Neural cell (in vitro differentiated cells): ENCODE results near the gene DPPA3. TPM values are rescaled to one million over a fixed set of nuclear protein-coding genes. Genes with fewer than 3 reads are reported as not detected.
"Not testable (repeated sequence)": the region's sequence is repeated elsewhere in the genome, so short reads cannot be mapped to it uniquely, and the experiment has no call there.

Experiments
- H2AFZ ChIP-seq: fragments of 200-600, 300-800 bp; sonication (generic), shearing (Covaris generic); 2 replicates; pipeline ENCODE4 v1.6.0; 2014; ENCODE audit warnings: low read depth, mild to moderate bottlenecking, antibody characterized with exemption, low read length, moderate library complexity
- H3F3A ChIP-seq: fragments of 200-600 bp; shearing (Covaris generic); 2 replicates; pipeline ENCODE4 v1.6.1; 2016; ENCODE audit warnings: mild to moderate bottlenecking, moderate library complexity, mixed read lengths, antibody characterized with exemption, low read length; ENCODE audit not compliant: insufficient read depth, poor library complexity, severe bottlenecking
- H3K27ac ChIP-seq: fragments of 200-600, 300-800 bp; sonication (generic), shearing (Covaris generic); 2 replicates; pipeline ENCODE4 v1.5.1; 2014; ENCODE audit warnings: mild to moderate bottlenecking, low read length, moderate library complexity
- H3K27me3 ChIP-seq: fragments of 300-800, 200-600 bp; sonication (generic), shearing (Covaris generic); 2 replicates; pipeline ENCODE4 v1.6.0; 2014; ENCODE audit warnings: mild to moderate bottlenecking, low read depth, low read length, moderate library complexity; ENCODE audit not compliant: insufficient read depth
- H3K36me3 ChIP-seq: fragments of 300-800, 200-600 bp; sonication (generic), shearing (Covaris generic); 2 replicates; pipeline ENCODE4 v1.5.1; 2014; ENCODE audit warnings: mild to moderate bottlenecking, antibody characterized with exemption, low read length, moderate library complexity; ENCODE audit not compliant: insufficient read depth
- H3K4me2 ChIP-seq: fragments of 300-800, 200-600 bp; sonication (generic), shearing (Covaris generic); 2 replicates; pipeline ENCODE4 v1.6.0; 2014; ENCODE audit warnings: mild to moderate bottlenecking, low read length
- H3K4me3 ChIP-seq: fragments of 300-800, 200-600 bp; sonication (generic), shearing (Covaris generic); 2 replicates; pipeline ENCODE4 v1.5.1; 2014; ENCODE audit warnings: mild to moderate bottlenecking, low read length, moderate library complexity
- H3K79me2 ChIP-seq: fragments of 200-600 bp; shearing (Covaris generic); replicated peaks from 2 replicates; pipeline ENCODE4 v1.6.0; 2014; ENCODE audit warnings: mild to moderate bottlenecking, low read length, moderate library complexity; ENCODE audit not compliant: insufficient read depth
- H3K9ac ChIP-seq: fragments of 300-800, 200-600 bp; sonication (generic), shearing (Covaris generic); 2 replicates; pipeline ENCODE4 v1.6.1; 2016; ENCODE audit warnings: mild to moderate bottlenecking, low read length, mixed read lengths
- H3K9me2 ChIP-seq: fragments of 200-600 bp; shearing (Covaris generic); 2 replicates; pipeline ENCODE4 v1.6.1; 2016; ENCODE audit warnings: mild to moderate bottlenecking, low read length, mixed read lengths; ENCODE audit not compliant: insufficient read depth
- H3K9me3 ChIP-seq: fragments of 200-600, 300-800 bp; sonication (generic), shearing (Covaris generic); 2 replicates; pipeline ENCODE4 v1.6.1; 2016; ENCODE audit warnings: mild to moderate bottlenecking, mixed run types, low read length, moderate library complexity, mixed read lengths
- H4K20me1 ChIP-seq: fragments of 200-600 bp; shearing (Covaris generic); 2 replicates; pipeline ENCODE4 v1.6.1; 2016; ENCODE audit warnings: mild to moderate bottlenecking, mixed run types; ENCODE audit not compliant: insufficient read depth
- EP300 ChIP-seq: fragments of 450-650 bp; conservative IDR thresholded peaks from 2 replicates; pipeline ENCODE4 v1.6.1; 2014; ENCODE audit warnings: antibody characterized with exemption, mild to moderate bottlenecking, moderate library complexity; ENCODE audit not compliant: poor library complexity, severe bottlenecking
- EZH2 ChIP-seq: fragments of 200-600, 300-800 bp; shearing (Covaris generic), sonication (generic); IDR thresholded peaks from 2 replicates; pipeline ENCODE4 v1.6.1; 2014; ENCODE audit warnings: antibody characterized with exemption, low read length, borderline replicate concordance, mild to moderate bottlenecking; ENCODE audit not compliant: insufficient read depth, poor library complexity, severe bottlenecking
- MXI1 ChIP-seq: fragments of 450-650 bp; conservative IDR thresholded peaks from 2 replicates; pipeline ENCODE4 v1.6.1; 2014; ENCODE audit warnings: antibody characterized with exemption, mild to moderate bottlenecking; ENCODE audit not compliant: poor library complexity, severe bottlenecking
- RAD21 ChIP-seq: fragments of 450-650 bp; conservative IDR thresholded peaks from 2 replicates; pipeline ENCODE4 v1.6.1; 2014; ENCODE audit warnings: antibody characterized with exemption, mild to moderate bottlenecking, moderate library complexity
- SMC3 ChIP-seq: fragments of 450-650 bp; conservative IDR thresholded peaks from 2 replicates; pipeline ENCODE4 v1.6.1; 2014; ENCODE audit warnings: antibody characterized with exemption, mild to moderate bottlenecking, moderate library complexity; ENCODE audit not compliant: poor library complexity
- TAF1 ChIP-seq: IDR thresholded peaks from 2 replicates; pipeline ENCODE4 v1.6.1; 2012; ENCODE audit warnings: low read depth
- polyA plus RNA-seq: library from polyadenylated mRNA; depleted of rRNA; stranded (reverse); fragments of >200 nt; gene quantifications from 2 replicates; pipeline ENCODE4 v1.2.3, GENCODE V29; 2014
- TF ChIP-seq, protein P1 (sequence below): IDR thresholded peaks from 2 replicates; pipeline ENCODE4 v1.6.1; 2012; ENCODE audit warnings: borderline replicate concordance
- TF ChIP-seq, protein P2 (sequence below): fragments of 450-650 bp; IDR thresholded peaks from 2 replicates; pipeline ENCODE4 v1.5.1; 2014; ENCODE audit warnings: antibody characterized with exemption, mild to moderate bottlenecking, moderate library complexity; ENCODE audit not compliant: poor library complexity, severe bottlenecking

Gene DPPA3
- polyA plus RNA-seq, 1 donor from 2014 or later: not detected

DNA sequence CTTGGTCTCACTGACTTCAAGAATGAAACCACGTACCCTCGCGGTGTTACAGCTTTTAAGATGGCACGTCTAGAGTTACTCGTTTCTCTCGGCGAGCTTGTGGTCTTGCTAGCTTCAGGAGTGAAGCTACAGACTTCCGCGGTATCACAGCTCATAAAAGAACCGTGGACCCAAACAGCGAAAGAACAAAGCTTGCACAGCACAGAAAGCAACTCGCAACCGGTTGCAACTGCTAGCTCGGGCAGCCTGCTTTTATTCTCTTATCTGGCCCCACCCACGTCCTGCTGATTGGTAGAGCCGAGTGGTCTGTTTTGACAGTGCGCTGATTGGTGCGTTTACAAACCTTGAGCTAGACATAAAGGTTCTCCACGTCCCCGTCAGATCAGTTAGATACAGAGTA is 40.2 kb downstream of the DPPA3 start:
- TF ChIP-seq SMC3 (no peak), EP300 (no peak), TAF1 (no peak)
- TF ChIP-seq, protein P1, sequence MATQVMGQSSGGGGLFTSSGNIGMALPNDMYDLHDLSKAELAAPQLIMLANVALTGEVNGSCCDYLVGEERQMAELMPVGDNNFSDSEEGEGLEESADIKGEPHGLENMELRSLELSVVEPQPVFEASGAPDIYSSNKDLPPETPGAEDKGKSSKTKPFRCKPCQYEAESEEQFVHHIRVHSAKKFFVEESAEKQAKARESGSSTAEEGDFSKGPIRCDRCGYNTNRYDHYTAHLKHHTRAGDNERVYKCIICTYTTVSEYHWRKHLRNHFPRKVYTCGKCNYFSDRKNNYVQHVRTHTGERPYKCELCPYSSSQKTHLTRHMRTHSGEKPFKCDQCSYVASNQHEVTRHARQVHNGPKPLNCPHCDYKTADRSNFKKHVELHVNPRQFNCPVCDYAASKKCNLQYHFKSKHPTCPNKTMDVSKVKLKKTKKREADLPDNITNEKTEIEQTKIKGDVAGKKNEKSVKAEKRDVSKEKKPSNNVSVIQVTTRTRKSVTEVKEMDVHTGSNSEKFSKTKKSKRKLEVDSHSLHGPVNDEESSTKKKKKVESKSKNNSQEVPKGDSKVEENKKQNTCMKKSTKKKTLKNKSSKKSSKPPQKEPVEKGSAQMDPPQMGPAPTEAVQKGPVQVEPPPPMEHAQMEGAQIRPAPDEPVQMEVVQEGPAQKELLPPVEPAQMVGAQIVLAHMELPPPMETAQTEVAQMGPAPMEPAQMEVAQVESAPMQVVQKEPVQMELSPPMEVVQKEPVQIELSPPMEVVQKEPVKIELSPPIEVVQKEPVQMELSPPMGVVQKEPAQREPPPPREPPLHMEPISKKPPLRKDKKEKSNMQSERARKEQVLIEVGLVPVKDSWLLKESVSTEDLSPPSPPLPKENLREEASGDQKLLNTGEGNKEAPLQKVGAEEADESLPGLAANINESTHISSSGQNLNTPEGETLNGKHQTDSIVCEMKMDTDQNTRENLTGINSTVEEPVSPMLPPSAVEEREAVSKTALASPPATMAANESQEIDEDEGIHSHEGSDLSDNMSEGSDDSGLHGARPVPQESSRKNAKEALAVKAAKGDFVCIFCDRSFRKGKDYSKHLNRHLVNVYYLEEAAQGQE: no peak
- Histone ChIP-seq H3K9me2 (no peaks in the 10 kb centered on the region), H3K4me2 (no peak overlapping the region), H2AFZ (no peak overlapping the region), H3K9me3 (no peaks in the 10 kb centered on the region), H4K20me1 (no peaks in the 10 kb centered on the region), H3F3A (no peaks in the 10 kb centered on the region), H3K9ac (no peak overlapping the region), H3K79me2 (no peaks in the 10 kb centered on the region), H3K27ac (no peak overlapping the region), H3K27me3 (no peaks in the 10 kb centered on the region), H3K4me3 (no peak overlapping the region), H3K36me3 (no peaks in the 10 kb centered on the region)

DNA sequence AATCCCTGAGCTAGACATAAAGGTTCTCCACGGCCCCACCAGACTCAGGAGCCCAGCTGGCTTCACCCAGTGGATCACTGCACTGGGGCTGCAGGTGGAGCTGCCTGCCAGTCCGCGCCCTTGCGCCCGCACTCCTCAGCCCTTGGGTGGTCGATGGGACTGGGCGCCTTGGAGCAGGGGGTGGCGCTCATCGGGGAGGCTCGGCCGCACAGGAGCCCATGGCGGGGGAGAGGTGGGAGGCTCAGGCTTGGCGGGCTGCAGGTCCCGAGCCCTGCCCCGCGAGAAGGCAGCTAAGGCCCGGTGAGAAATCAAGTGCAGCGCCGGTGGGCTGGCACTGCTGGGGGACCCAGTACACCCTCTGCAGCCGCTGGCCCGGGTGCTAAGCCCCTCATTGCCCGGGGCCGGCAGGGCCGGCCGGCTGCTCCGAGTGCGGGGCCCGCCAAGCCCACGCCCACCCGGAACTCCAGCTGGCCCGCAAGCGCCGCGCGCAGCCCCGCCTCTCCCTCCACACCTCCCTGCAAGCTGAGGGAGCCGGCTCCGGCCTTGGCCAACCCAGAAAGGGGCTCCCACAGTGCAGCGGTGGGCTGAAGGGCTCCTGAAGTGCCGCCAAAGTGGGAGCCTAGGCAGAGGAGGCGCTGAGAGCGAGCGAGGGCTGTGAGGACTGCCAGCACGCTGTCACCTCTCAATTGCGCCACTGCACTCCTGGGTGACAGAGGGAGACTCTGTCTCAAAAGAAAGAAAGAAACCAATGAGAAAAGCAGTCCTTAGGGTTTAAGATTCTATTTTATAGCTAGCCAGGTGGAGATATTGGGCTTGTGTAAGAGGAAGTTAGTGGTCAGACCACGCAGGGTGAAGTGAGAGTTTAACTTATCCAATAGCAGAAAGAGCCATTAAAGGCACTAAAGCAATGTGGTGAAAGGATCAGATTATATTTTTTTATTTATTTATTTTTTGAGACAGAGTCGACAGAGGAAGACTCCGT is 41.0 kb downstream of the DPPA3 start:
- H3F3A ChIP-seq, H3K36me3 ChIP-seq, H3K4me3 ChIP-seq, H3K27ac ChIP-seq, H2AFZ ChIP-seq, H3K9ac ChIP-seq, H3K9me2 ChIP-seq, H3K4me2 ChIP-seq, H3K79me2 ChIP-seq, H3K9me3 ChIP-seq, H3K27me3 ChIP-seq, H4K20me1 ChIP-seq: not testable (repeated sequence)

DNA sequence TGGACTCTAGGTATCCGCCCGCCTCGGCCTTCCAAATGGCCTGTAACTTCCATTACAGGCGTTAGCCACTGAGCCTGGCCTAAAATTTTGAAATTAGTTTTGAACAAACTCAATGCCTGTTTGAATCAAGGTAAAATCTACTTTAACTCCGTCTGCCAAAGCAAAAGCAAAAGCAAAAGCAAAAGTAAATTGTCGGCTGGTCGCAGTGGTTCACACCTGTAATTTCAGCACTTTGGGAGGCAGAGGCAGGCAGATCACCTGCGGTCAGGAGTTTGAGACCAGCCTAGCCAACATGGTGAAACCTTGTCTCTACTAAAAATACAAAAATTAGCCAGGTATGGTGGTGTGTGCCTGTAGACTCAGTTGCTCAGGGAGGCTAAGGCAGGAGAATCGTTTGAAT is 44.4 kb downstream of the DPPA3 start:
- H3K36me3 ChIP-seq, H3K27ac ChIP-seq, H2AFZ ChIP-seq, H3K4me3 ChIP-seq, H3K27me3 ChIP-seq, H3K9me3 ChIP-seq, H4K20me1 ChIP-seq, H3K9ac ChIP-seq, H3F3A ChIP-seq, H3K79me2 ChIP-seq, H3K9me2 ChIP-seq, H3K4me2 ChIP-seq: not testable (repeated sequence)

DNA sequence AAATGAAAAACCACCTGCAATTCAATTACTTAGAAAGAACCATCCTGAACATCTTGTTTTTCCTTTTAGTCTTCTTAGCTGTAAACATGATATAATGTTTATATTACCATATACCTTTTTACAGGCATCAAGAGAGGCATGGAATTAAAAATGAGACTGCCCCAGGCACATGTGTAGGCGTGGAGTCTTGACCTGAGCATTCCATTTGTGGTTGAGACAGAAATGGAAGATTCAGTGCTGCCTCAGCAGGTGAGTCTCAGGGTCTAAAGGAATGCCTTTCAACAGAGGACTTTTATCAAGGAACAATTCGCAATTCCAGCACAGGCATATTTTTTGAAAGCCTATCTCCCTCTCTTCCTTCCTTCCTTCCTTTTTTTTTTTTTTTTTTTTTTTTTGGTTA is 45.8 kb downstream of the DPPA3 start:
- Histone ChIP-seq H3K9me3 (no peaks in the 10 kb centered on the region), H3K36me3 (no peaks in the 10 kb centered on the region), H3F3A (no peaks in the 10 kb centered on the region), H2AFZ (no peak overlapping the region), H3K27ac (no peak overlapping the region), H3K9me2 (no peaks in the 10 kb centered on the region), H3K4me2 (no peak overlapping the region), H3K4me3 (no peak overlapping the region), H3K79me2 (no peaks in the 10 kb centered on the region), H4K20me1 (no peaks in the 10 kb centered on the region), H3K27me3 (no peaks in the 10 kb centered on the region), H3K9ac (no peak overlapping the region)
- TF ChIP-seq, protein P1: no peak
- TF ChIP-seq RAD21 (no peak), MXI1 (no peak), EZH2 (no peak), SMC3 (no peak)
- TF ChIP-seq, protein P2, sequence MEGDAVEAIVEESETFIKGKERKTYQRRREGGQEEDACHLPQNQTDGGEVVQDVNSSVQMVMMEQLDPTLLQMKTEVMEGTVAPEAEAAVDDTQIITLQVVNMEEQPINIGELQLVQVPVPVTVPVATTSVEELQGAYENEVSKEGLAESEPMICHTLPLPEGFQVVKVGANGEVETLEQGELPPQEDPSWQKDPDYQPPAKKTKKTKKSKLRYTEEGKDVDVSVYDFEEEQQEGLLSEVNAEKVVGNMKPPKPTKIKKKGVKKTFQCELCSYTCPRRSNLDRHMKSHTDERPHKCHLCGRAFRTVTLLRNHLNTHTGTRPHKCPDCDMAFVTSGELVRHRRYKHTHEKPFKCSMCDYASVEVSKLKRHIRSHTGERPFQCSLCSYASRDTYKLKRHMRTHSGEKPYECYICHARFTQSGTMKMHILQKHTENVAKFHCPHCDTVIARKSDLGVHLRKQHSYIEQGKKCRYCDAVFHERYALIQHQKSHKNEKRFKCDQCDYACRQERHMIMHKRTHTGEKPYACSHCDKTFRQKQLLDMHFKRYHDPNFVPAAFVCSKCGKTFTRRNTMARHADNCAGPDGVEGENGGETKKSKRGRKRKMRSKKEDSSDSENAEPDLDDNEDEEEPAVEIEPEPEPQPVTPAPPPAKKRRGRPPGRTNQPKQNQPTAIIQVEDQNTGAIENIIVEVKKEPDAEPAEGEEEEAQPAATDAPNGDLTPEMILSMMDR: no peak
